Esophagus squamous epithelium (tissue), 5 donors: ENCODE measurements around the gene SLC25A42. TPM values are rescaled to one million over a fixed set of nuclear protein-coding genes. Genes with fewer than 3 reads are reported as not detected.

Experiments used
- DNase-seq: peaks from one replicate; lab custom pipeline; 2025; lab: John Stamatoyannopoulos, UW
- H3K27ac ChIP-seq, 4 donors: fragments of 200-600 bp; sonication (generic); one replicate each; pipeline ENCODE4 v1.5.1; 2016 to 2019; ENCODE audit warnings: mild to moderate bottlenecking in 1 of 4
- H3K27me3 ChIP-seq, 4 donors: fragments of 200-600 bp; sonication (generic); 1 replicate in 3 of 4; 2 replicates in 1 of 4; pipeline versions ENCODE4 v1.5.1 to v1.6.0; 2017 to 2021; ENCODE audit warnings: antibody characterized with exemption in 1 of 4
- H3K36me3 ChIP-seq, 3 donors: fragments of 200-600 bp; sonication (generic); one replicate each; pipeline ENCODE4 v1.5.1; 2016 to 2019
- H3K4me1 ChIP-seq, 3 donors: fragments of 200-600 bp; sonication (generic); one replicate each; pipeline ENCODE4 v1.5.1; 2017 to 2019
- H3K4me3 ChIP-seq, 4 donors: fragments of 200-600 bp; sonication (generic); 1 replicate in 3 of 4; 2 replicates in 1 of 4; pipeline ENCODE4 v1.5.1; 2016 to 2019; ENCODE audit warnings: mild to moderate bottlenecking in 2 of 4, moderate library complexity in 1 of 4
- H3K9me3 ChIP-seq, 3 donors: fragments of 200-600 bp; sonication (generic); one replicate each; pipeline ENCODE4 v1.5.1; 2016 to 2019
- POLR2A ChIP-seq, 4 donors: fragments of 450-650 bp; IDR thresholded peaks; one replicate each; pipeline ENCODE4 v1.6.1; 2017; ENCODE audit warnings: antibody characterized with exemption in 4 of 4, mild to moderate bottlenecking in 4 of 4, moderate library complexity in 3 of 4
- WGBS, 2 donors: methylation state at CpG; one replicate each; pipeline ENCODE4 v1.1.5; 2018; 5-methylcytosine and 5-hydroxymethylcytosine counted together
- intact Hi-C: fragments of 100-400 bp; cut with DNase I; formaldehyde crosslinking; loops from one replicate; pipeline ENCODE4 v1.15.0; 2022
- total RNA-seq, 4 donors: library from RNA; depleted of rRNA; stranded (reverse); fragments of >200 nt; gene quantifications; one replicate each; pipeline ENCODE4 v1.1.0, GENCODE V29; 2016
- TF ChIP-seq, protein P1 (sequence below), 6 experiments: fragments of 450-650 bp in 4 of 6; fragments of 200-600 bp in 2 of 6; sonication (generic) in 2 of 6; IDR thresholded peaks; one replicate each; pipeline ENCODE4 v1.5.1; 2016 to 2019; ENCODE audit warnings: antibody characterized with exemption in 6 of 6, mild to moderate bottlenecking in 4 of 6, moderate library complexity in 4 of 6
- donor health status: DM: yes; HTN: yes; CAD: no.

Gene SLC25A42
- total RNA-seq, 4 donors from 2014 or later, result 1.7 to 3.8 (median 3.3) TPM

DNA sequence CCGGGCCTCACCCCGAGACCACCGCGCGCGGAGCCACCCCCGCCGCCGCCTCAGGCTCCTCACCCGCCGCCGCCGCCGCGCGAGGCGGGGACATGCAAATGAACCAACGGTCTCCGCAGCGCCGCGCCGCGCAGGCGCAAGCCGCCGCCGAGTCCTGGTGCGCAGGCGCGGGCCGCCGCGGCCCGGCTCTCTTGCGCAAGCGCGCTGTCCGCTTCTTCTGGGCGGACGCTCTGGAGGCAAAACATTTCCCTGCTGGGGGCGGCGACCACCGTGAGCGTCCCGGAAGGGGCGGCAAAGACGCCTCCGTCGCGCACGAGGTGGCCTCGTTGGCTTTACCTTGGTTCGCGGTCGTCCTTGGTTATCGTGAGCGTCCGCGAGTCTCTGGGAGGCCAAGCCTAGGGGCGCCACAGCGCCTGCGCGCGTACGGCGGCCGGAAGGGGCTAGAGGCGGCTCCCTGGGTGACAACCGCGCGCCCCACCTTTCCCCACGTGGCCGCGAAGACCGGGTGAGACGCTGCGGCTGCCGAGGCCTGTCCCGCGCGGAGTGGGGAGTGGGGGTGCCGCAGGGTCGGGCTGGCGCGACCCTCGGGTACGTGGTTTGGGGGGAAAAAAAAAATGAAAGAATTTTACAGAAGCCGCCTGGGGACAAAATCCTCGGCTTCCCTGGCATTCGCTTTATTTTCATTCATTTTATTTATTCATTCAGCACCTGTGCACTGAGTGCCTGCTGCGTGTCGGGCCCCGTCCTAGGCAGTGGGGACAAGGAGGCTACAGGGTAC lies 30.2 kb upstream of the SLC25A42 start, which contains the start of the genes ARMC6 and SUGP2:
Gene ARMC6 (plus strand): TSS at position 178 of the 778 bp plus-strand sequence. CDS start 607 bp downstream, outside the sequence.
Gene SUGP2 (minus strand): TSS at position 92 of the 778 bp plus-strand sequence. CDS start 2,446 bp downstream, outside the sequence.
- peak within 1 kb of the TSS; percentile 79 to 99 (median 88) for H3K4me3 ChIP-seq
- peaks cover 1 to 35% (median 20%) of the 10 kb centered on the region in 3 donors for H3K36me3 ChIP-seq
- intact Hi-C loops, result no loop called here
- H3K9me3 ChIP-seq, result no peaks in the 10 kb centered on the region
- H3K4me1 ChIP-seq, result peaks cover 18 to 44% (median 21%) of the 10 kb centered on the region in 3 donors
- 0 to 1% methylated on average over 6 to 13 of the region's 94 CpGs for WGBS, 2 donors
- no peaks in the 10 kb centered on the region for H3K27me3 ChIP-seq
- peak within 1 kb of the TSS; percentile 88 to 99 (median 97) for H3K27ac ChIP-seq
- DNase-seq, result no peak
- TF ChIP-seq, protein P1, sequence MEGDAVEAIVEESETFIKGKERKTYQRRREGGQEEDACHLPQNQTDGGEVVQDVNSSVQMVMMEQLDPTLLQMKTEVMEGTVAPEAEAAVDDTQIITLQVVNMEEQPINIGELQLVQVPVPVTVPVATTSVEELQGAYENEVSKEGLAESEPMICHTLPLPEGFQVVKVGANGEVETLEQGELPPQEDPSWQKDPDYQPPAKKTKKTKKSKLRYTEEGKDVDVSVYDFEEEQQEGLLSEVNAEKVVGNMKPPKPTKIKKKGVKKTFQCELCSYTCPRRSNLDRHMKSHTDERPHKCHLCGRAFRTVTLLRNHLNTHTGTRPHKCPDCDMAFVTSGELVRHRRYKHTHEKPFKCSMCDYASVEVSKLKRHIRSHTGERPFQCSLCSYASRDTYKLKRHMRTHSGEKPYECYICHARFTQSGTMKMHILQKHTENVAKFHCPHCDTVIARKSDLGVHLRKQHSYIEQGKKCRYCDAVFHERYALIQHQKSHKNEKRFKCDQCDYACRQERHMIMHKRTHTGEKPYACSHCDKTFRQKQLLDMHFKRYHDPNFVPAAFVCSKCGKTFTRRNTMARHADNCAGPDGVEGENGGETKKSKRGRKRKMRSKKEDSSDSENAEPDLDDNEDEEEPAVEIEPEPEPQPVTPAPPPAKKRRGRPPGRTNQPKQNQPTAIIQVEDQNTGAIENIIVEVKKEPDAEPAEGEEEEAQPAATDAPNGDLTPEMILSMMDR (IDR thresholded peaks at IDR 0.05), result peak in 4 of 6 experiments; percentile 7 to 27 (median 20)
- peak in 3 of 4 donors; percentile 5 to 77 (median 64) for TF ChIP-seq POLR2A (IDR thresholded peaks at IDR 0.05)

DNA sequence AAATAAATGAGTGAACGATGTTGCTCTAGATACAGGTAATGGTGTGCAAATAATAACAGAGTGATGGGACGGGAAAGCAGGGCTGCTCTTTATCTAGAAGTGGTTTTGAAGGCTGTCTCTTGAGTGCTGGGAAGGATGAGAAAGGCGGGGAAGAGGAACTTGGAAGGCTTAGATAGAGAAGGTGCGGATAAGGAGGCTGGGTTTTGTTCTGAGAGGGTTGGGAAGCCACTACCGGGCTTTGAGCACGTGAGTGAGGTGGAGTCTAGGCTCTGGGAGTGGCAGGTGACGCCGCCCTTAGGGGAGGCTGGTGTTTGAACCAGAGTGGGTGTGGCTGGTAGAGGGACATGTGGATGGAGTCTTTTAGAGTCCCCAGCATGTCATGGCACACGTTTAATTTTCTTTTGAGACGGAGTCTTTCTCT lies 29.6 kb upstream of the SLC25A42 start:
- peaks cover 18 to 44% (median 21%) of the 10 kb centered on the region in 3 donors for H3K4me1 ChIP-seq
- H3K4me3 ChIP-seq, result peak overlapping the region; percentile 79 to 99 (median 88)
- peak overlapping the region; percentile 88 to 99 (median 97) for H3K27ac ChIP-seq

DNA sequence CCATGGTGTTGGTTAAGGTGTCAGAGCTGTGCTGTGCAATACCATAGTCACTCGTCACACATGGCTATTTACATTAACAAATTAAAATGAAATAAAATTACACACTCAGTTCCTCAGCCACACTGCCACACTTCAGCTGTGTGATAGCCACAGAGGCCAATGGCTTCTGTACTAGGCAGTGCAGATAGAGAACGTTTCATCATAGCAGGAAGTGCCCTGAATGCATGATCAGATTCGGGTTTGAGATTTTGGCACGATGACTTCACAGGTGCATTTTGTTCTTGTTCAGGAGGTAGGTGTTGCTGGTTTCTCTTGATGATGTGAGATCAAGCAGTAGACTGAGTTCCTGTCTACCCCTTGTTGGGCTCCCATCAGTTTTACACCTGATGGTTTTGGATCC lies 23.9 kb upstream of the SLC25A42 start:
- peak overlapping the region in 2 of 4 donors; percentile 35 to 54 for H3K27ac ChIP-seq
- H3K4me1 ChIP-seq, result peaks cover 0 to 17% (median 4%) of the 10 kb centered on the region in 3 donors
- peaks cover 0 to 36% (median 9%) of the 10 kb centered on the region in 3 donors for H3K36me3 ChIP-seq
- TF ChIP-seq, protein P1 (IDR thresholded peaks at IDR 0.05), result no peak
- TF ChIP-seq POLR2A (IDR thresholded peaks at IDR 0.05), result no peak
- H3K4me3 ChIP-seq, result no peak overlapping the region
- H3K9me3 ChIP-seq, result no peaks in the 10 kb centered on the region
- H3K27me3 ChIP-seq, result no peaks in the 10 kb centered on the region
- DNase-seq, result no peak
- WGBS, 2 donors, result 57 to 61% methylated on average over 4 of the region's 4 CpGs
- intact Hi-C loops, result no loop called here

More for the DNA sequence above, 29.6 kb upstream of the SLC25A42 start:
- intact Hi-C loops, result no loop called here
- DNase-seq, result no peak
- Histone ChIP-seq H3K9me3 (no peaks in the 10 kb centered on the region), H3K36me3 (peaks cover 0 to 33% (median 14%) of the 10 kb centered on the region in 3 donors), H3K27me3 (no peaks in the 10 kb centered on the region)
- 7 to 10% methylated on average over 10 of the region's 10 CpGs for WGBS, 2 donors
- TF ChIP-seq, protein P1 (IDR thresholded peaks at IDR 0.05), result no peak
- TF ChIP-seq POLR2A (IDR thresholded peaks at IDR 0.05), result no peak

DNA sequence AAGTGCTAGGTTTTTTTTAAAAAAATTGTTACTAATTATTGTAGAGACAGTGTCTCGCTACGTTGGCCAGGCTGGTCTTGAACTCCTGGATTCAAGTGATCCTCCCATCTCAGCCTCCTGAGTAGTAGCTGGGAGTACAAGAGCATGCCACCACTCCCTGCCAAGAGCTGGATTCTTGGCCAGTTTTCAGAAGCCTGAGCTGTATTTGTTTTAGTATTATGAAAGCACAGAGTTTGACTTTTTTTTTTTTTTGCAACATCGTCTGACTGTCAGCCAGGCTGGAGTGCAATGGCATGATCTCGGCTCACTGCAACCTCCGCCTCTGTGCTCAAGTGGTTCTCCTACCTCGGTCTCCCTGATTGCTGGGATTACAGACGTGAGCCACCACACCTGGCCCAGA lies 23.4 kb upstream of the SLC25A42 start:
- peaks cover 0 to 39% (median 9%) of the 10 kb centered on the region in 3 donors for H3K36me3 ChIP-seq
- no peak for DNase-seq

More for the DNA sequence above, 23.4 kb upstream of the SLC25A42 start:
- peaks cover 0 to 12% (median 4%) of the 10 kb centered on the region in 3 donors for H3K4me1 ChIP-seq
- H3K27me3 ChIP-seq, result no peaks in the 10 kb centered on the region
- H3K9me3 ChIP-seq, result no peaks in the 10 kb centered on the region
- 44 to 54% methylated on average over 7 of the region's 7 CpGs for WGBS, 2 donors
- peak overlapping the region in 2 of 4 donors; percentile 35 to 54 for H3K27ac ChIP-seq
- no peak overlapping the region for H3K4me3 ChIP-seq
- TF ChIP-seq, protein P1 (IDR thresholded peaks at IDR 0.05), result no peak
- TF ChIP-seq POLR2A (IDR thresholded peaks at IDR 0.05), result no peak
- intact Hi-C loops, result no loop called here
